Measurements from ENCODE around the gene NUP54.

NUP54 gene

DNA sequence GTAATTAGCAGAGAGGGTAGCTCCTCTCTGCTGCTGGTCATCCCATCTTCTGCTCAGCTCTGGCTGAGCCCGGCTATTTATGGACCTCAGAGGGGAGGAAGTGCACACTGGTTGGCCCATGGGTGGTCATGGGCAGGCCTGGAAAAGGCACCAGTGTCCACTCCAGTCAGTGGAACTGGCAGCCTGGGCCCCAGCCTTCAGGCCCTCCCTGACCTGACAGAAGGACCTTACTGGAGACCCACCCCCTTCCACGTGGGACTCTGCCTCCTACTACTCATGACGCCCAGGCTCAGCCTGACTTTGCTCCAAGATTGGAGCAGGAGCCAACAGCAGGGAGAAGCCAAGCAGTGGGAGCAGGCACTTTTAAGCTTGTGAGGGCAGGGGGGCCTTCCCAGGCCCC, 81.7 kb downstream of the NUP54 start:
- no peak for DNase-seq
